Measurements from ENCODE around the gene CUBN. TPM values are rescaled to one million over a fixed set of nuclear protein-coding genes. Genes with fewer than 3 reads are reported as not detected.

The CUBN gene
- total and polyA plus RNA-seq, 9 of the 15 experiments (the other 6 are each of a cell fraction or from before 2014, with no cell fraction given): 0.04 to 0.33 (median 0.09) TPM

DNA sequence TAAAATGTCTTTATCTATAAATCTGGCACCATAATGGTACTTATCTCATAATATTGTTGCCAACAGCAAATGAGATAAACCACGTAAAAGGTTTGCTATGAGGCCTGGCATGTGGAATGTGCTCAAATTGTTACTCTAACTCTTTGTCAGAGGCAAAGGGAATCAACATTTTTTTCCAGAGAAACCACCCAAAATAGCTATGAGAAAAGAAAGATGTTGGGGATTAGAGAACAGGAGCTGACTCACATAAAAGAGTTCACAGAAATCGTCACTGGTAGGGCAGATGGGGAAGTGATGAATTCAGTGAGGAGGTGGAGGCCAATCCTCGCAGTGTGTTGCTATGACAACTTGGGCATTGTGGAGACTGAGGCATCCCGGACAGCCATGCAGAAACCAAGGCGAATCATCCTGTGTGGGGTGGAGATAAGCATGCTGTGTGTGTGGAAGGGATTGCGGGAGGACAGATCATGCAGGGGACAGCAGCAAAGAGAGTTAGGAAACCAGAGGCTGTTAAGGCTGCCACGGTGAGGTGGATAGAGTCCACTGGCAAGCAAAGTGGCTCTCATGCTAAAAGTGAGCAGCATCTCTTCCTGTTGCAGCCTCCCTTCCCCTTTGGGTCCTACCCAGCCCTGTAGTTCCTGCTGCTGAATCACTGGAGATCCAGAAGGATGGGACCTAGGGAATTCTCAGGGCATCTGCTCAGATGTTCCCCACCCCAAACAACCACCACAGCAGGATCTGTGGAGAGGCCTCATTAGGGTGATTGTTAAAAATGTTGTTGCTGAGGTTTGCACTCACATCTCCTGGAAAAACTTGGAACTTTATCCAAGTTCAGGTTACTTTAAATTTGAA is 103.9 kb downstream of the CUBN start:
- ChIA-PET CTCF (ENCODE audit: low intra/inter-chr PET ratio) (no interaction called here), POLR2A (no interaction called here)
- Histone ChIP-seq H3K4me2 (ENCODE audit: insufficient read depth, low read length) (no peak overlapping the region), H3K79me2 (ENCODE audit: control insufficient read depth, insufficient read depth, low read length) (no peaks in the 10 kb centered on the region), H3K4me1 (replicated peaks in 1 of 2; ENCODE audit: control insufficient read depth in 2 of 2, insufficient read depth in 2 of 2, low read length in 2 of 2) (peaks cover 4 to 31% of the 10 kb centered on the region in 2 experiments; a peak in 4 of 5 replicates), H3K27ac (ENCODE audit: extremely low read depth, low read depth, low read length) (no peak overlapping the region; the same call in 2 of the 3 replicates), H4K20me1 (replicated peaks; ENCODE audit: control insufficient read depth, insufficient read depth, low read length) (no peaks in the 10 kb centered on the region), H3K27me3 (ENCODE audit: control insufficient read depth in 2 of 2, insufficient read depth in 2 of 2, low read length in 2 of 2) (no peaks in the 10 kb centered on the region), H3K9ac (ENCODE audit: insufficient read depth in 1 of 2, low read depth in 2 of 2, low read length in 2 of 2) (no peak overlapping the region), H3K9me1 (ENCODE audit: control insufficient read depth, insufficient read depth, low read length) (no peaks in the 10 kb centered on the region), H3K36me3 (ENCODE audit: control insufficient read depth, insufficient read depth, low read length) (no peaks in the 10 kb centered on the region), H3K4me3 (no peak overlapping the region), H2AFZ (ENCODE audit: low read depth, low read length) (peak overlapping the region; percentile 6; the same call in 1 of the 2 replicates), H3K9me3 (replicated peaks; ENCODE audit: control insufficient read depth, insufficient read depth, low read depth, low read length) (no peaks in the 10 kb centered on the region)
- BruUV-seq (replicated peaks): no TSS peak
- intact Hi-C loops (cut with micrococcal nuclease): loop anchor here (5.0 kb wide), 1 partner anchor 92 kb away; no protein-coding TSS in a partner anchor
- ATAC-seq (peak; percentile 36), DNase-seq (ENCODE audit: extremely low read depth in 1 of 4, low spot score in 3 of 4) (peak in 2 of 4 experiments; percentile 44 to 83), FAIRE-seq (peak; percentile 84)
- in situ Hi-C loops (cut with MboI): no loop called here
- 7% methylated on average over 7 of the region's 7 CpGs for WGBS (ENCODE audit: insufficient coverage, low coverage, missing lambda C conversion rate)
- TF ChIP-seq CBFA2T3 (IDR thresholded peaks at IDR 0.05): peak; percentile 75
- TF ChIP-seq, protein P1, sequence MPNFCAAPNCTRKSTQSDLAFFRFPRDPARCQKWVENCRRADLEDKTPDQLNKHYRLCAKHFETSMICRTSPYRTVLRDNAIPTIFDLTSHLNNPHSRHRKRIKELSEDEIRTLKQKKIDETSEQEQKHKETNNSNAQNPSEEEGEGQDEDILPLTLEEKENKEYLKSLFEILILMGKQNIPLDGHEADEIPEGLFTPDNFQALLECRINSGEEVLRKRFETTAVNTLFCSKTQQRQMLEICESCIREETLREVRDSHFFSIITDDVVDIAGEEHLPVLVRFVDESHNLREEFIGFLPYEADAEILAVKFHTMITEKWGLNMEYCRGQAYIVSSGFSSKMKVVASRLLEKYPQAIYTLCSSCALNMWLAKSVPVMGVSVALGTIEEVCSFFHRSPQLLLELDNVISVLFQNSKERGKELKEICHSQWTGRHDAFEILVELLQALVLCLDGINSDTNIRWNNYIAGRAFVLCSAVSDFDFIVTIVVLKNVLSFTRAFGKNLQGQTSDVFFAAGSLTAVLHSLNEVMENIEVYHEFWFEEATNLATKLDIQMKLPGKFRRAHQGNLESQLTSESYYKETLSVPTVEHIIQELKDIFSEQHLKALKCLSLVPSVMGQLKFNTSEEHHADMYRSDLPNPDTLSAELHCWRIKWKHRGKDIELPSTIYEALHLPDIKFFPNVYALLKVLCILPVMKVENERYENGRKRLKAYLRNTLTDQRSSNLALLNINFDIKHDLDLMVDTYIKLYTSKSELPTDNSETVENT (CRISPR knock-in tag; IDR thresholded peaks at IDR 0.05): no peak
- TF ChIP-seq, protein P2, sequence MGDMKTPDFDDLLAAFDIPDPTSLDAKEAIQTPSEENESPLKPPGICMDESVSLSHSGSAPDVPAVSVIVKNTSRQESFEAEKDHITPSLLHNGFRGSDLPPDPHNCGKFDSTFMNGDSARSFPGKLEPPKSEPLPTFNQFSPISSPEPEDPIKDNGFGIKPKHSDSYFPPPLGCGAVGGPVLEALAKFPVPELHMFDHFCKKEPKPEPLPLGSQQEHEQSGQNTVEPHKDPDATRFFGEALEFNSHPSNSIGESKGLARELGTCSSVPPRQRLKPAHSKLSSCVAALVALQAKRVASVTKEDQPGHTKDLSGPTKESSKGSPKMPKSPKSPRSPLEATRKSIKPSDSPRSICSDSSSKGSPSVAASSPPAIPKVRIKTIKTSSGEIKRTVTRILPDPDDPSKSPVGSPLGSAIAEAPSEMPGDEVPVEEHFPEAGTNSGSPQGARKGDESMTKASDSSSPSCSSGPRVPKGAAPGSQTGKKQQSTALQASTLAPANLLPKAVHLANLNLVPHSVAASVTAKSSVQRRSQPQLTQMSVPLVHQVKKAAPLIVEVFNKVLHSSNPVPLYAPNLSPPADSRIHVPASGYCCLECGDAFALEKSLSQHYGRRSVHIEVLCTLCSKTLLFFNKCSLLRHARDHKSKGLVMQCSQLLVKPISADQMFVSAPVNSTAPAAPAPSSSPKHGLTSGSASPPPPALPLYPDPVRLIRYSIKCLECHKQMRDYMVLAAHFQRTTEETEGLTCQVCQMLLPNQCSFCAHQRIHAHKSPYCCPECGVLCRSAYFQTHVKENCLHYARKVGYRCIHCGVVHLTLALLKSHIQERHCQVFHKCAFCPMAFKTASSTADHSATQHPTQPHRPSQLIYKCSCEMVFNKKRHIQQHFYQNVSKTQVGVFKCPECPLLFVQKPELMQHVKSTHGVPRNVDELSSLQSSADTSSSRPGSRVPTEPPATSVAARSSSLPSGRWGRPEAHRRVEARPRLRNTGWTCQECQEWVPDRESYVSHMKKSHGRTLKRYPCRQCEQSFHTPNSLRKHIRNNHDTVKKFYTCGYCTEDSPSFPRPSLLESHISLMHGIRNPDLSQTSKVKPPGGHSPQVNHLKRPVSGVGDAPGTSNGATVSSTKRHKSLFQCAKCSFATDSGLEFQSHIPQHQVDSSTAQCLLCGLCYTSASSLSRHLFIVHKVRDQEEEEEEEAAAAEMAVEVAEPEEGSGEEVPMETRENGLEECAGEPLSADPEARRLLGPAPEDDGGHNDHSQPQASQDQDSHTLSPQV (IDR thresholded peaks at IDR 0.05): peak; percentile 41; the same call in 1 of the 2 replicates
- TF ChIP-seq, protein P3, sequence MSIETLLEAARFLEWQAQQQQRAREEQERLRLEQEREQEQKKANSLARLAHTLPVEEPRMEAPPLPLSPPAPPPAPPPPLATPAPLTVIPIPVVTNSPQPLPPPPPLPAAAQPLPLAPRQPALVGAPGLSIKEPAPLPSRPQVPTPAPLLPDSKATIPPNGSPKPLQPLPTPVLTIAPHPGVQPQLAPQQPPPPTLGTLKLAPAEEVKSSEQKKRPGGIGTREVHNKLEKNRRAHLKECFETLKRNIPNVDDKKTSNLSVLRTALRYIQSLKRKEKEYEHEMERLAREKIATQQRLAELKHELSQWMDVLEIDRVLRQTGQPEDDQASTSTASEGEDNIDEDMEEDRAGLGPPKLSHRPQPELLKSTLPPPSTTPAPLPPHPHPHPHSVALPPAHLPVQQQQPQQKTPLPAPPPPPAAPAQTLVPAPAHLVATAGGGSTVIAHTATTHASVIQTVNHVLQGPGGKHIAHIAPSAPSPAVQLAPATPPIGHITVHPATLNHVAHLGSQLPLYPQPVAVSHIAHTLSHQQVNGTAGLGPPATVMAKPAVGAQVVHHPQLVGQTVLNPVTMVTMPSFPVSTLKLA (conservative IDR thresholded peaks at IDR 0.05): no peak
- TF ChIP-seq, protein P4, sequence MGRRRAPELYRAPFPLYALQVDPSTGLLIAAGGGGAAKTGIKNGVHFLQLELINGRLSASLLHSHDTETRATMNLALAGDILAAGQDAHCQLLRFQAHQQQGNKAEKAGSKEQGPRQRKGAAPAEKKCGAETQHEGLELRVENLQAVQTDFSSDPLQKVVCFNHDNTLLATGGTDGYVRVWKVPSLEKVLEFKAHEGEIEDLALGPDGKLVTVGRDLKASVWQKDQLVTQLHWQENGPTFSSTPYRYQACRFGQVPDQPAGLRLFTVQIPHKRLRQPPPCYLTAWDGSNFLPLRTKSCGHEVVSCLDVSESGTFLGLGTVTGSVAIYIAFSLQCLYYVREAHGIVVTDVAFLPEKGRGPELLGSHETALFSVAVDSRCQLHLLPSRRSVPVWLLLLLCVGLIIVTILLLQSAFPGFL (CRISPR knock-in tag; IDR thresholded peaks at IDR 0.05): no peak
- TF ChIP-seq MCM5 (IDR thresholded peaks at IDR 0.05; ENCODE audit: low read depth): no peak
- peak in 1 of 2 experiments; percentile 79; a peak in 2 of 4 replicates for TF ChIP-seq RCOR1 (IDR thresholded peaks at IDR 0.05; ENCODE audit: borderline replicate concordance in 1 of 2, low read depth in 2 of 2, low read length in 2 of 2)
- TF ChIP-seq, protein P5, sequence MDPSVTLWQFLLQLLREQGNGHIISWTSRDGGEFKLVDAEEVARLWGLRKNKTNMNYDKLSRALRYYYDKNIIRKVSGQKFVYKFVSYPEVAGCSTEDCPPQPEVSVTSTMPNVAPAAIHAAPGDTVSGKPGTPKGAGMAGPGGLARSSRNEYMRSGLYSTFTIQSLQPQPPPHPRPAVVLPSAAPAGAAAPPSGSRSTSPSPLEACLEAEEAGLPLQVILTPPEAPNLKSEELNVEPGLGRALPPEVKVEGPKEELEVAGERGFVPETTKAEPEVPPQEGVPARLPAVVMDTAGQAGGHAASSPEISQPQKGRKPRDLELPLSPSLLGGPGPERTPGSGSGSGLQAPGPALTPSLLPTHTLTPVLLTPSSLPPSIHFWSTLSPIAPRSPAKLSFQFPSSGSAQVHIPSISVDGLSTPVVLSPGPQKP (CRISPR knock-in tag; IDR thresholded peaks at IDR 0.05): no peak
- no peak for TF ChIP-seq TAF1 (IDR thresholded peaks at IDR 0.05; ENCODE audit: control insufficient read depth, extremely low read depth, insufficient read depth, low read length, severe bottlenecking)

All from K562 (cell line).